Kidney capillary endothelial cell (primary cell): Measurements from ENCODE around the gene PTCHD1.

ENCODE experiments used
- DNase-seq: peaks from one replicate; pipeline ENCODE4 v3.0.0-alpha.2; 2018; ENCODE audit warnings: low spot score

Gene PTCHD1

DNA sequence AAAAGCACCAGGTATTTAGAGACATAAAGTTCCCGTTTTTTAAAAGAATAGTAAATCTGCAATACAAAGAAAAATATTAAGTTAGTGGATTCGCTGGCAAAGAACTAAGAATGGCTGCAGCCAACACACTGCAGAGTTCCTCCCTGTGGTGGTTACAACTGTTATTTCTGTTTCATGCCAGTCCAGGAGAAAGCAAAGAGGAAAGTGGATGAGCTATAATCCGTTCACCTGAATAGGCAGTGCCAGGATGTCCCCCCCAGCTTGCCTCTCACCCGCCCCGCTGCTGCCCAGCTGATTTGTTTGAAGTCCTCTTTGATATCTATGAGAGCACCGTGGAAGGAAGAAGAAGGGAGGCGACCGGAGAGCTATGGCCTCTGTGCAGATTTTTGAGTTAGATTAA lies 63.9 kb downstream of the PTCHD1 start:
- DNase-seq: no peak

DNA sequence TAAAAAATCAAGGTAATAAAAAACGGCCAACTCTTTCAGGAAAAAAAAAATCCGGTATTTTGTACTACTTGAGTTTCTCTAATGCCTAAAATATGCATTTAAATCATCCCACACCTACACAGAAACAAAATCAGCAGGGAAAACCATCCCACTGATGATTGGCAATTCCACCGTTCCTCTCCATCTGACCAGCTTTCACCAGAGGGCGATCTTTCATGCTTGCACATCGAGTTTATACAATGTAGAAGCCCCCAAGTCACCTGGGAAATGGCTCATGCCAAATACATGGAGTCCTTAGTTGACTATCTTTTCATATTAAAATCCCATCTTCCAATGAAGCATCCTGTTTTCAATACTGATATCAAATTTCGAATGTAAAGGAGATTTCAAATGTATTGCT lies 69.2 kb downstream of the PTCHD1 start:
- DNase-seq: no peak

DNA sequence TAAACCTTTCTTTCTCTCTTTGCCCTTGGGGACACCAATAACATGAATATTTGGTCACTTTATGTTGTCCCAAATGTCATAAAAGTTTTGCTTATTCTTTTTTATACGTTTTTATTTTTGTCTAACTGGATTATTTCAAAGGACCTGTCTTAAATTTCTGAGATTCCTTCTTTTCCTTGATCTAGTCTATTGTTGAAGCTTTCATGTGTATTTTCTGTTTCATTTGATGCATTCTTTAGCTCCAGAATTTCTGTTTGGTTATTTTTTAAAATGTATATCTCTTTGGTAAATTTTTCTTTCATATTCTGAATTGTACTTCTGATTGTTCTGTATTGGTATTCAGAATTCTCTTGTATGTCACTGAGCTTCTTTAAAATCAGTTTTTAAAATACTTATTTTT lies 88.3 kb downstream of the PTCHD1 start:
- no peak for DNase-seq

DNA sequence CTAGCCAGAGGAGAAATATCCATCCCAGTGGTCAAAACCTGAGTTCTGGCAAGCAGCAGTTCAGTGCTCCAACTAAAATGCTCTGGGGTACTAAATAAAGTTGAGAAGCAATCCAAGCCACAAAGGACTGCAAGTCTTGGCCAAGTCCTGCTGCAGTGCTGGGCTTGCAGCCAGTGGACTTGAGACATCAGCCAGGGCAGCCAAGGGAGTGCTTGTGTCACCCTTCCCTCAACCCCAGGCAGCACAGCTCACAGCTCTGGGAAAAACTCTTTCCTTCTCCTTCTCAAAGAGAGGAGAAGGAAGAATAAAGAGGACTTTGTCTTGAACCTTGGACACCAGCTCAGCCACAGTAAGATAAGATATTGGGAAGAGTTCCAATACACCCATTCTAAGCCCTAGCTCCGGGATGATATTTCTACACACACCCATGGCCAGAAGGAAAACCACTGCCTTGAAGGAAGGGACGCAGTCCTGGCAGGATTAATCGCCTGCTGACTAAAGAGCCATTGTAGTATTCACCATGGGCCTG lies 99.8 kb downstream of the PTCHD1 start:
- no peak for DNase-seq

DNA sequence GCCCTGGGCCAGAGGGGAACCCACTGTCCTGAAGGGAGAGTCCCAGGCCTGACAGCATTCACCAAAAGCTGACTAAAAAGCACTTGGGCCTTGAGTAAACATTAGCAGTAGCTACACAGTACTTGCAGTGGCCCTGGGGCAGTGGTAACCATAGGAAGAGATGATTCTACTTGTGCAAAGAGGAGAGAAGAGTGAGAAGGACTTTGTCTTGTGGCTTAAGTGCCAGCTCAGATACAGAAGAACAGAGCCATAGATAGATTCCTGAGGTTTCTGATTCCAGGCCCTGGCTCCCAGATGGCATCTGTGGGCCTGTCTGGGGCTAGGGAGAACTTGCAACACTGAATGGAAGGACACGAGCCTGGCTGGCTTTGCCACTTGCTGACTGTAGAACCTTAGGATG lies 100.5 kb downstream of the PTCHD1 start:
- no peak for DNase-seq

DNA sequence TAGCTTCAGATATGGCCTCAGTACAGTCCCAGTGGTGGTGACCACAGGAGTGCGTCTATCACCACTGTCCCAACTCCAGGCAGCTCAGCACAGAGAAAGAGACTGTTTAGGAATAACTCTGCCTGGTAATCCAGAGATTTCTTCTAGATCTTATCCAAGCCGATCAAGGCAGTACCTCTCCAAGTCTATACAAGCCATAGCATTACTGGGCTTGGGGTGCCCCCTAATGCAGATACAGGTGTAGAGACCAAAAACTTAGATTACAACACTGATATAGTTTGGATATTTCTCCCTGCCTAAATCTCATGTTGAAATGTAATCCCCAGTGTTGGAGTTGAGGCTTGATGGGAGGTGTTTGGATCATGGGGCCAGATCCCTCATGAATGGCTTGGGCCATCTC lies 100.9 kb downstream of the PTCHD1 start:
- no peak for DNase-seq

DNA sequence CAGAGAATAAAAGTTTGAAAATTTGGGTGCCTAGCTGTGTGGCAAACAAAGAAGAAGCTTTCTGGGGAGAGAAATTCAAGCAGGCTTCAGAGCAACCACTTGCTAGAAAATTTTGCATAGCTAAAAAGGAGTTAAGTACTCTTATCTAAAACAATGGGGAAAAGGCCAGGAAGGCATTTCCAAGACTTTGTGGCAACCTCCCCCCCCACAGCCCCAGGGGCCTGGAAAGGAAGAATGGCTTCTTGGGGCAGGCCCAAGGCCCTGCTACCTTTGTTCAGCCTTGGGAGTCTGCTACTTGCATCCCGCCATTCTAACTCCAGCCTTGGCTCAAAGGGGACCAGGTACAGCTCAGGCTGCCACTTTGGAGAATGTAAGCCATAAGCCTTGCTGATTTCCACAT lies 102.2 kb downstream of the PTCHD1 start:
- no peak for DNase-seq

DNA sequence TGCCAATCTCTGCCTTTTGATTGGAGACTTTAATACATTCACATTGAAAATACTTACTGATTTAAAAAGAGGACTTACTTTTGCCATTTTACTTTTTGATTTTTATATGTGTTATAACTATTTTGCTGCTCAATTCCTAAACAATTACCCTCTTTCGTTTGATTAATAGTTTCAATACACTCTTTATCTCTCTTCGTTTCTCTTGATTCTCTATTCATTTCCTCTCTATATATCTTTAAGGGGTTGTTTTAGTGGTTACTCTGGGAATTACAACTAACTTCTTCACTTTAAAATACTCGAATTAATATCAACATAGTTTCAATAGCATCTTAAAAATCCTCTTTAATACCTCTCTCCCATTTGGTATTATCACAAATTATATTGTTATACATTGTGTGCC lies 116.6 kb downstream of the PTCHD1 start:
- no peak for DNase-seq
